IMR-90 (cell line): ENCODE data around the gene SCGB1D1. TPM values are rescaled to one million over a fixed set of nuclear protein-coding genes. Genes with fewer than 3 reads are reported as not detected.

Source experiments
- ATAC-seq: fragments of 200-7000 bp; cut with Tn5 transposase; 2 replicates; pipeline ENCODE4 v1.9.1; 2020; ENCODE audit warnings: low read depth, mild to moderate bottlenecking, moderate library complexity
- BruUV-seq: library from RNA; stranded (reverse); fragments of 400-500 nt; replicated peaks from 2 replicates; lab custom pipeline; 2021; lab: Mats Ljungman, UMichigan
- CTCF ChIA-PET: fragments of 300-600 bp; formaldehyde crosslinking; extraction: SDS; loops from one replicate; lab custom pipeline; 2021; ENCODE audit warnings: antibody characterized with exemption; lab: Yijun Ruan, JAX
- POLR2A ChIA-PET: fragments of 300-600 bp; sonication (Branson Sonifier 250); formaldehyde crosslinking; loops from one replicate; lab custom pipeline; 2022; ENCODE audit warnings: antibody characterized with exemption; ENCODE audit not compliant: unreplicated experiment; lab: Charles Lee
- DNase-seq: peaks from one replicate; pipeline ENCODE4 v3.0.0; 2013
- H2AFZ ChIP-seq: replicated peaks from 2 replicates; pipeline ENCODE3; 2013; ENCODE audit warnings: low read length, mild to moderate bottlenecking; ENCODE audit not compliant: poor library complexity
- H2AK5ac ChIP-seq: 2 replicates; pipeline ENCODE4 v1.6.1; 2013; ENCODE audit warnings: low read depth, low read length, inconsistent platforms
- H2AK9ac ChIP-seq: replicated peaks from 2 replicates; pipeline ENCODE3; 2013; ENCODE audit warnings: mild to moderate bottlenecking, low read depth, low read length, moderate library complexity; ENCODE audit not compliant: poor library complexity
- H2BK120ac ChIP-seq: 2 replicates; pipeline ENCODE4 v1.6.1; 2013; ENCODE audit warnings: low read depth, low read length, inconsistent platforms
- H2BK15ac ChIP-seq: 3 replicates; pipeline ENCODE4 v1.6.1; 2013; ENCODE audit warnings: low read depth, low read length, inconsistent platforms
- H2BK20ac ChIP-seq: 2 replicates; pipeline ENCODE4 v1.6.1; 2013; ENCODE audit warnings: low read depth, mild to moderate bottlenecking, inconsistent platforms, low read length, moderate library complexity
- H2BK5ac ChIP-seq: 2 replicates; pipeline ENCODE4 v1.6.1; 2013; ENCODE audit warnings: mild to moderate bottlenecking, low read depth, low read length, inconsistent platforms; ENCODE audit not compliant: poor library complexity, severe bottlenecking
- H3K14ac ChIP-seq: replicated peaks from 2 replicates; pipeline ENCODE4 v1.6.1; 2013; ENCODE audit warnings: low read depth, low read length, inconsistent platforms
- H3K18ac ChIP-seq: 2 replicates; pipeline ENCODE4 v1.6.1; 2013; ENCODE audit warnings: low read depth, low read length, control low read depth
- H3K23ac ChIP-seq: 2 replicates; pipeline ENCODE4 v1.6.1; 2013; ENCODE audit warnings: low read depth, low read length, inconsistent platforms
- H3K27ac ChIP-seq: 2 replicates; pipeline ENCODE4 v1.5.1; 2013; ENCODE audit warnings: mild to moderate bottlenecking, control low read depth, low read length; ENCODE audit not compliant: insufficient read depth
- H3K27me3 ChIP-seq: 2 replicates; pipeline ENCODE4 v1.6.1; 2013; ENCODE audit warnings: low read length; ENCODE audit not compliant: control insufficient read depth, insufficient read depth
- H3K36me3 ChIP-seq: 2 replicates; pipeline ENCODE4 v1.6.1; 2013; ENCODE audit warnings: low read length, mixed read lengths; ENCODE audit not compliant: control insufficient read depth, insufficient read depth
- H3K4ac ChIP-seq: 2 replicates; pipeline ENCODE4 v1.6.1; 2013; ENCODE audit warnings: low read depth, low read length, inconsistent platforms
- H3K4me1 ChIP-seq: 2 replicates; pipeline ENCODE4 v1.6.1; 2013; ENCODE audit warnings: low read length, mixed read lengths; ENCODE audit not compliant: control insufficient read depth, insufficient read depth
- H3K4me2 ChIP-seq: 2 replicates; pipeline ENCODE4 v1.6.1; 2013; ENCODE audit warnings: low read depth, mild to moderate bottlenecking, control low read depth, low read length, moderate library complexity
- H3K4me3 ChIP-seq: 2 replicates; pipeline ENCODE4 v1.5.1; 2013; ENCODE audit warnings: low read depth, mild to moderate bottlenecking, control low read depth, low read length, moderate library complexity; ENCODE audit not compliant: insufficient read depth
- H3K56ac ChIP-seq: 2 replicates; pipeline ENCODE4 v1.6.1; 2013; ENCODE audit warnings: low read length, inconsistent platforms; ENCODE audit not compliant: insufficient read depth; ENCODE audit errors: extremely low read depth
- H3K79me1 ChIP-seq, 2 experiments: 2 replicates each; pipeline ENCODE4 v1.6.1; 2013; ENCODE audit warnings: low read length in 2 of 2, inconsistent platforms in 1 of 2, low read depth in 1 of 2
- H3K9ac ChIP-seq: 2 replicates; pipeline ENCODE4 v1.6.1; 2013; ENCODE audit warnings: low read depth, low read length, control low read depth
- H3K9me1 ChIP-seq: 2 replicates; pipeline ENCODE4 v1.6.1; 2013; ENCODE audit warnings: low read length, inconsistent platforms; ENCODE audit not compliant: insufficient read depth
- H3K9me3 ChIP-seq: 2 replicates; pipeline ENCODE4 v1.6.1; 2013; ENCODE audit warnings: low read length; ENCODE audit not compliant: control insufficient read depth, insufficient read depth
- H4K20me1 ChIP-seq: 2 replicates; pipeline ENCODE4 v1.6.1; 2013; ENCODE audit warnings: low read length, inconsistent platforms; ENCODE audit not compliant: insufficient read depth
- H4K5ac ChIP-seq: 2 replicates; pipeline ENCODE4 v1.6.1; 2013; ENCODE audit warnings: mild to moderate bottlenecking, low read depth, low read length, control low read depth
- H4K8ac ChIP-seq, 2 experiments: 2 replicates each; pipeline ENCODE4 v1.6.1; 2013; ENCODE audit warnings: low read depth in 2 of 2, low read length in 2 of 2, control low read depth in 1 of 2, inconsistent platforms in 1 of 2
- H4K91ac ChIP-seq: 2 replicates; pipeline ENCODE4 v1.6.1; 2013; ENCODE audit warnings: low read depth, low read length, inconsistent platforms; ENCODE audit not compliant: insufficient read depth
- MAZ ChIP-seq: IDR thresholded peaks from 2 replicates; pipeline ENCODE4 v1.6.1; 2012; ENCODE audit warnings: low read depth, mild to moderate bottlenecking, low read length, improper control_type of control experiment, moderate library complexity, borderline replicate concordance
- NFE2L2 ChIP-seq: fragments of 150-350 bp; IDR thresholded peaks from 2 replicates; pipeline ENCODE4 v1.6.1; 2016; ENCODE audit warnings: low read depth, mild to moderate bottlenecking, low read length
- WGBS, 2 experiments: methylation state at CpG; one replicate each; pipeline versions ENCODE4 v1.1.5 to v1.1.7; 2013; ENCODE audit warnings: missing lambda C conversion rate in 2 of 2; ENCODE audit not compliant: insufficient read length in 1 of 2; ENCODE audit errors: extremely low coverage in 2 of 2; 5-methylcytosine and 5-hydroxymethylcytosine counted together
- dilution Hi-C: fragments of 300-500 bp; cut with HindIII; formaldehyde crosslinking; loops from one replicate; pipeline ENCODE4 v1.14.3; 2018; ENCODE audit warnings: low sequenced_read_pairs; ENCODE audit not compliant: unreplicated experiment
- in situ Hi-C: fragments of 300-500 bp; cut with MboI; formaldehyde crosslinking; loops from 3 replicates; pipeline ENCODE4 v1.14.3; 2019; ENCODE audit warnings: low sequenced_read_pairs, inconsistent platforms, mixed read lengths
- intact Hi-C: fragments of 100-400 bp; cut with micrococcal nuclease; formaldehyde crosslinking; loops from 2 replicates; pipeline ENCODE4 v1.10.0; 2022
- polyA plus RNA-seq, 3 experiments: library from polyadenylated mRNA; depleted of rRNA; stranded (reverse); fragments of >200 nt; gene quantifications; 2 replicates each; pipeline ENCODE4 v1.2.3, GENCODE V29; 2012; ENCODE audit warnings: low replicate concordance in 1 of 3
- total RNA-seq: library from RNA; depleted of rRNA; stranded (reverse); fragments of >200 nt; gene quantifications from 2 replicates; pipeline ENCODE4 v1.2.3, GENCODE V29; 2012

The SCGB1D1 gene
- total and polyA plus RNA-seq, 2 of the 4 experiments (the other 2 are of a cell fraction), result not detected

DNA sequence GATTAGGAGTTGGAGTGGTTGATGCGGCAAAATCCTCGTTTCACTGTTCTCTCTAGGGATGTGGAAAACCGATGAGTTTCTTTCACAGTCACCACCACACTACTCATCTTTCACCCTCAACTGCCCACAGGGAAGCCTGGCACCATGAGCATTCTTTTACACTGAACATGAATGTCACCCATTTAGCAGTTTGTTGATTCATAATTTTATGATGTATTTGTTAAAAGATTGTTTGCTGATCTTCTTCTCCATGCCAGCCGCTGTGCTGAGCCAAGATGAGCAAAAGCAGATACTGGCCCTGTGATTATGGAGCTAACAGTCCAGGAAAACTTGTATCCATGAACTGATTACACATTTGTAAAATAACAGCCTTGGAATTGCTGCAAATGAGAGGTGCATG lies 48.1 kb downstream of the SCGB1D1 start:
- Histone ChIP-seq H4K91ac (no peak overlapping the region), H3K4me3 (no peak overlapping the region), H3K56ac (no peak overlapping the region), H3K9ac (no peak overlapping the region), H3K27ac (no peak overlapping the region), H2BK5ac (no peak overlapping the region), H3K9me1 (no peaks in the 10 kb centered on the region), H4K20me1 (no peaks in the 10 kb centered on the region), H3K27me3 (peaks cover 3% of the 10 kb centered on the region), H3K14ac (no peak overlapping the region), H3K23ac (no peak overlapping the region), H3K9me3 (no peaks in the 10 kb centered on the region), H3K79me1 (no peaks in the 10 kb centered on the region), H2AK5ac (no peak overlapping the region), H4K5ac (no peak overlapping the region), H2AK9ac (no peak overlapping the region), H2BK20ac (no peak overlapping the region), H3K4me1 (no peaks in the 10 kb centered on the region), H3K4me2 (no peak overlapping the region), H3K36me3 (no peaks in the 10 kb centered on the region), H4K8ac (no peak overlapping the region), H3K18ac (no peak overlapping the region), H2BK120ac (no peak overlapping the region), H2AFZ (no peak overlapping the region), H3K4ac (no peak overlapping the region), H2BK15ac (no peak overlapping the region)
- intact Hi-C loops (no loop called here), in situ Hi-C loops (no loop called here), dilution Hi-C loops (no loop called here)
- POLR2A ChIA-PET, result no interaction called here
- CTCF ChIA-PET, result no interaction called here
- BruUV-seq, result no TSS peak
- no peak for ATAC-seq
- no CpG with 5 or more reads among the region's 4 CpGs for WGBS, 2 experiments
- TF ChIP-seq MAZ (no peak), NFE2L2 (no peak)
- no peak for DNase-seq
